Neuronal stem cell (in vitro differentiated cells): ENCODE results near the gene SLTM.

Experiments used
- DNase-seq: peaks from one replicate; pipeline ENCODE4 v3.0.0-alpha.2; 2013; ENCODE audit warnings: low spot score
- H2AFZ ChIP-seq: one replicate; pipeline ENCODE4 v1.6.1; 2013; ENCODE audit warnings: mild to moderate bottlenecking, low read length, inconsistent platforms
- H2AK5ac ChIP-seq: 2 replicates; pipeline ENCODE4 v1.6.1; 2013; ENCODE audit warnings: low read depth, mild to moderate bottlenecking, inconsistent platforms, low read length, moderate library complexity, mixed read lengths
- H2BK120ac ChIP-seq: 2 replicates; pipeline ENCODE4 v1.6.1; 2013; ENCODE audit warnings: low read depth, mild to moderate bottlenecking, inconsistent platforms, low read length, moderate library complexity, mixed read lengths
- H2BK12ac ChIP-seq: one replicate; pipeline ENCODE4 v1.6.1; 2013; ENCODE audit warnings: low read length, inconsistent platforms
- H2BK15ac ChIP-seq: 2 replicates; pipeline ENCODE4 v1.6.1; 2013; ENCODE audit warnings: mild to moderate bottlenecking, low read length, inconsistent platforms, mixed read lengths
- H2BK5ac ChIP-seq: one replicate; pipeline ENCODE4 v1.6.1; 2013; ENCODE audit warnings: inconsistent platforms, mild to moderate bottlenecking, low read length, moderate library complexity
- H3K14ac ChIP-seq: one replicate; pipeline ENCODE4 v1.6.1; 2013; ENCODE audit warnings: low read length, inconsistent platforms
- H3K18ac ChIP-seq: 2 replicates; pipeline ENCODE4 v1.6.1; 2013; ENCODE audit warnings: low read length, inconsistent platforms
- H3K23ac ChIP-seq: 2 replicates; pipeline ENCODE4 v1.6.1; 2013; ENCODE audit warnings: low read depth, mild to moderate bottlenecking, mixed read lengths, low read length, inconsistent platforms; ENCODE audit not compliant: poor library complexity
- H3K27ac ChIP-seq: replicated peaks from 3 replicates; pipeline ENCODE4 v1.5.1; 2013; ENCODE audit warnings: low read length, inconsistent platforms
- H3K27me3 ChIP-seq, 3 experiments: 2 replicates each; pipeline ENCODE4 v1.6.1; 2013; ENCODE audit warnings: low read length in 3 of 3, mild to moderate bottlenecking in 2 of 3, inconsistent platforms in 1 of 3, low read depth in 1 of 3, mixed read lengths in 1 of 3, moderate library complexity in 1 of 3; ENCODE audit not compliant: control insufficient read depth in 3 of 3, insufficient read depth in 3 of 3
- H3K36me3 ChIP-seq, 2 donors: replicated peaks in 1 of 2; 2 replicates each; pipeline ENCODE4 v1.6.1; 2013; ENCODE audit warnings: low read length in 2 of 2; ENCODE audit not compliant: control insufficient read depth in 2 of 2, insufficient read depth in 2 of 2
- H3K4ac ChIP-seq: 2 replicates; pipeline ENCODE4 v1.6.1; 2013; ENCODE audit warnings: inconsistent platforms, mild to moderate bottlenecking, low read length, moderate library complexity
- H3K4me1 ChIP-seq, 2 donors: 1 replicate in 1 of 2; 2 replicates in 1 of 2; pipeline ENCODE4 v1.6.1; 2013; ENCODE audit warnings: low read length in 2 of 2, low read depth in 1 of 2; ENCODE audit not compliant: control insufficient read depth in 2 of 2, insufficient read depth in 1 of 2
- H3K4me2 ChIP-seq: one replicate; pipeline ENCODE4 v1.6.1; 2013; ENCODE audit warnings: mild to moderate bottlenecking, low read length, inconsistent platforms; ENCODE audit not compliant: insufficient read depth, poor library complexity, severe bottlenecking
- H3K4me3 ChIP-seq, 2 donors: 2 replicates each; pipeline ENCODE4 v1.5.1; 2013; ENCODE audit warnings: low read length in 2 of 2, mild to moderate bottlenecking in 2 of 2, inconsistent platforms in 1 of 2, moderate library complexity in 1 of 2
- H3K79me1 ChIP-seq: one replicate; pipeline ENCODE4 v1.6.1; 2013; ENCODE audit warnings: low read depth, mild to moderate bottlenecking, inconsistent platforms, low read length, moderate library complexity
- H3K9ac ChIP-seq: one replicate; pipeline ENCODE4 v1.6.1; 2013; ENCODE audit warnings: mild to moderate bottlenecking, low read depth, low read length, inconsistent platforms; ENCODE audit not compliant: poor library complexity
- H3K9me3 ChIP-seq, 2 donors: replicated peaks in 1 of 2; 2 replicates each; pipeline versions ENCODE3 to v1.6.1; 2013; ENCODE audit warnings: low read length in 2 of 2, mild to moderate bottlenecking in 2 of 2, inconsistent platforms in 1 of 2, low read depth in 1 of 2, mixed read lengths in 1 of 2, moderate library complexity in 1 of 2; ENCODE audit not compliant: control insufficient read depth in 2 of 2, insufficient read depth in 1 of 2
- H4K8ac ChIP-seq: one replicate; pipeline ENCODE4 v1.6.1; 2013; ENCODE audit warnings: low read depth, mild to moderate bottlenecking, inconsistent platforms, low read length, moderate library complexity
- H4K91ac ChIP-seq: one replicate; pipeline ENCODE4 v1.6.1; 2013; ENCODE audit warnings: low read length, low read depth, mild to moderate bottlenecking, inconsistent platforms; ENCODE audit not compliant: poor library complexity
- WGBS, 2 donors: extraction: QIAGEN DNeasy Blood & Tissue Kit; methylation state at CpG; one replicate each; pipeline ENCODE4 v1.1.7; 2013; ENCODE audit warnings: missing lambda C conversion rate in 2 of 2, mixed read lengths in 1 of 2; ENCODE audit not compliant: insufficient read length in 2 of 2, insufficient replicate concordance in 1 of 2; ENCODE audit errors: extremely low coverage in 2 of 2; 5-methylcytosine and 5-hydroxymethylcytosine counted together

The SLTM gene

GRCh38 chr15:58877999-58878825, 55.3 kb downstream of the SLTM start:
- Histone ChIP-seq H3K9me3 (no peaks in the 10 kb centered on the region), H3K4me3 (no peak overlapping the region), H3K27ac (no peak overlapping the region), H4K8ac (no peak overlapping the region), H2AFZ (no peak overlapping the region), H2BK12ac (no peak overlapping the region), H3K27me3 (no peaks in the 10 kb centered on the region), H2BK5ac (no peak overlapping the region), H4K91ac (no peak overlapping the region), H3K4ac (no peak overlapping the region), H2BK15ac (no peak overlapping the region), H3K14ac (no peak overlapping the region), H3K4me1 (no peaks in the 10 kb centered on the region), H3K9ac (no peak overlapping the region), H3K79me1 (no peaks in the 10 kb centered on the region), H3K23ac (no peak overlapping the region), H3K36me3 (peaks cover 26 to 70% of the 10 kb centered on the region in 2 donors), H3K18ac (no peak overlapping the region), H2BK120ac (no peak overlapping the region), H3K4me2 (no peak overlapping the region), H2AK5ac (no peak overlapping the region)
- WGBS, 2 donors: no CpG with 5 or more reads among the region's 12 CpGs
- DNase-seq: no peak

GRCh38 chr15:58876306-58877106, 57.0 kb downstream of the SLTM start:
- H2BK5ac ChIP-seq: no peak overlapping the region
- H3K4me2 ChIP-seq: no peak overlapping the region
- no peak overlapping the region for H3K9ac ChIP-seq
- no peak overlapping the region for H3K14ac ChIP-seq
- H2AK5ac ChIP-seq: no peak overlapping the region
- H4K8ac ChIP-seq: no peak overlapping the region
- no peak overlapping the region for H2BK120ac ChIP-seq
- H4K91ac ChIP-seq: no peak overlapping the region
- WGBS, 2 donors: no CpG with 5 or more reads among the region's 7 CpGs
- no peak overlapping the region for H3K18ac ChIP-seq
- no peak overlapping the region for H2AFZ ChIP-seq
- H3K79me1 ChIP-seq: no peaks in the 10 kb centered on the region
- no peak overlapping the region for H2BK12ac ChIP-seq
- H3K9me3 ChIP-seq: no peaks in the 10 kb centered on the region
- H2BK15ac ChIP-seq: no peak overlapping the region
- no peaks in the 10 kb centered on the region for H3K4me1 ChIP-seq
- no peak overlapping the region for H3K4ac ChIP-seq
- peak overlapping the region; percentile 8 for H3K23ac ChIP-seq
- H3K4me3 ChIP-seq: no peak overlapping the region
- H3K27me3 ChIP-seq: no peaks in the 10 kb centered on the region
- no peak overlapping the region for H3K27ac ChIP-seq
- DNase-seq: no peak
- H3K36me3 ChIP-seq: peaks cover 19 to 53% of the 10 kb centered on the region in 2 donors

- H2BK120ac ChIP-seq: no peak overlapping the region
- H2BK5ac ChIP-seq: no peak overlapping the region
- no peaks in the 10 kb centered on the region for H3K27me3 ChIP-seq
- no peak overlapping the region for H2BK12ac ChIP-seq
- H2AFZ ChIP-seq: no peak overlapping the region
- no peaks in the 10 kb centered on the region for H3K4me1 ChIP-seq
- H3K23ac ChIP-seq: no peak overlapping the region
- H3K4ac ChIP-seq: no peak overlapping the region
- no peak overlapping the region for H3K9ac ChIP-seq
- no peak overlapping the region for H4K8ac ChIP-seq
- H3K4me2 ChIP-seq: no peak overlapping the region
- DNase-seq: no peak
- peaks cover 12 to 42% of the 10 kb centered on the region in 2 donors for H3K36me3 ChIP-seq
- H3K14ac ChIP-seq: no peak overlapping the region
- H3K79me1 ChIP-seq: no peaks in the 10 kb centered on the region
- H4K91ac ChIP-seq: no peak overlapping the region
- H3K18ac ChIP-seq: no peak overlapping the region
- H2AK5ac ChIP-seq: no peak overlapping the region
- no peak overlapping the region for H2BK15ac ChIP-seq
- H3K9me3 ChIP-seq: no peaks in the 10 kb centered on the region
- H3K4me3 ChIP-seq: no peak overlapping the region
- H3K27ac ChIP-seq: no peak overlapping the region
These were observed 58.1 kb downstream of the SLTM start for GRCh38 chr15:58875343-58875742.

- H3K4me2 ChIP-seq: no peak overlapping the region
- no peak overlapping the region for H4K91ac ChIP-seq
- no peak overlapping the region for H3K23ac ChIP-seq
- H3K4me3 ChIP-seq: no peak overlapping the region
- H2AK5ac ChIP-seq: no peak overlapping the region
- H3K4ac ChIP-seq: no peak overlapping the region
- H3K79me1 ChIP-seq: no peaks in the 10 kb centered on the region
- H2BK120ac ChIP-seq: no peak overlapping the region
- DNase-seq: no peak
- no peak overlapping the region for H3K9ac ChIP-seq
- H3K14ac ChIP-seq: no peak overlapping the region
- no peak overlapping the region for H2BK5ac ChIP-seq
- no peak overlapping the region for H4K8ac ChIP-seq
- peaks cover 6 to 21% of the 10 kb centered on the region in 2 donors for H3K36me3 ChIP-seq
- no peaks in the 10 kb centered on the region for H3K27me3 ChIP-seq
- H3K9me3 ChIP-seq: no peaks in the 10 kb centered on the region
- H3K4me1 ChIP-seq: no peaks in the 10 kb centered on the region
- no peak overlapping the region for H3K27ac ChIP-seq
- H2BK12ac ChIP-seq: no peak overlapping the region
- H2BK15ac ChIP-seq: no peak overlapping the region
- H2AFZ ChIP-seq: no peak overlapping the region
- H3K18ac ChIP-seq: no peak overlapping the region
- no CpG with 5 or more reads among the region's 1 CpG for WGBS, 2 donors
These were observed 60.2 kb downstream of the SLTM start for GRCh38 chr15:58873267-58873666.
